Astrocyte of the cerebellum (primary cell): ENCODE data around the gene RGS16.

Experiments
- DNase-seq: peaks from one replicate; pipeline ENCODE4 v3.0.0-alpha.2; 2011; ENCODE audit warnings: low read depth
- H3K4me3 ChIP-seq: 2 replicates; pipeline ENCODE4 v1.5.1; 2011; ENCODE audit warnings: mild to moderate bottlenecking, low read depth, low read length, moderate library complexity
- in situ Hi-C: cut with HindIII; loops from 2 replicates; pipeline ENCODE4 v1.10.0; 2017; ENCODE audit warnings: low sequenced_read_pairs
- TF ChIP-seq, protein P1 (sequence below): IDR thresholded peaks from 2 replicates; pipeline ENCODE4 v1.5.1; 2012; ENCODE audit warnings: low read length, low read depth, moderate library complexity, mild to moderate bottlenecking; ENCODE audit errors: missing control alignments

RGS16 gene

GRCh38 chr1:182625719-182626504, 21.7 kb upstream of the RGS16 start:
- no peak overlapping the region for H3K4me3 ChIP-seq
- DNase-seq: no peak
- TF ChIP-seq, protein P1, sequence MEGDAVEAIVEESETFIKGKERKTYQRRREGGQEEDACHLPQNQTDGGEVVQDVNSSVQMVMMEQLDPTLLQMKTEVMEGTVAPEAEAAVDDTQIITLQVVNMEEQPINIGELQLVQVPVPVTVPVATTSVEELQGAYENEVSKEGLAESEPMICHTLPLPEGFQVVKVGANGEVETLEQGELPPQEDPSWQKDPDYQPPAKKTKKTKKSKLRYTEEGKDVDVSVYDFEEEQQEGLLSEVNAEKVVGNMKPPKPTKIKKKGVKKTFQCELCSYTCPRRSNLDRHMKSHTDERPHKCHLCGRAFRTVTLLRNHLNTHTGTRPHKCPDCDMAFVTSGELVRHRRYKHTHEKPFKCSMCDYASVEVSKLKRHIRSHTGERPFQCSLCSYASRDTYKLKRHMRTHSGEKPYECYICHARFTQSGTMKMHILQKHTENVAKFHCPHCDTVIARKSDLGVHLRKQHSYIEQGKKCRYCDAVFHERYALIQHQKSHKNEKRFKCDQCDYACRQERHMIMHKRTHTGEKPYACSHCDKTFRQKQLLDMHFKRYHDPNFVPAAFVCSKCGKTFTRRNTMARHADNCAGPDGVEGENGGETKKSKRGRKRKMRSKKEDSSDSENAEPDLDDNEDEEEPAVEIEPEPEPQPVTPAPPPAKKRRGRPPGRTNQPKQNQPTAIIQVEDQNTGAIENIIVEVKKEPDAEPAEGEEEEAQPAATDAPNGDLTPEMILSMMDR: no peak
- in situ Hi-C loops: no loop called here

GRCh38 chr1:182625024-182625423, 20.8 kb upstream of the RGS16 start:
- TF ChIP-seq, protein P1: no peak
- DNase-seq: no peak
- in situ Hi-C loops: no loop called here
- no peak overlapping the region for H3K4me3 ChIP-seq

GRCh38 chr1:182624577-182624976, 20.4 kb upstream of the RGS16 start:
- in situ Hi-C loops: no loop called here
- TF ChIP-seq, protein P1: no peak
- H3K4me3 ChIP-seq: no peak overlapping the region
- DNase-seq: no peak

DNA sequence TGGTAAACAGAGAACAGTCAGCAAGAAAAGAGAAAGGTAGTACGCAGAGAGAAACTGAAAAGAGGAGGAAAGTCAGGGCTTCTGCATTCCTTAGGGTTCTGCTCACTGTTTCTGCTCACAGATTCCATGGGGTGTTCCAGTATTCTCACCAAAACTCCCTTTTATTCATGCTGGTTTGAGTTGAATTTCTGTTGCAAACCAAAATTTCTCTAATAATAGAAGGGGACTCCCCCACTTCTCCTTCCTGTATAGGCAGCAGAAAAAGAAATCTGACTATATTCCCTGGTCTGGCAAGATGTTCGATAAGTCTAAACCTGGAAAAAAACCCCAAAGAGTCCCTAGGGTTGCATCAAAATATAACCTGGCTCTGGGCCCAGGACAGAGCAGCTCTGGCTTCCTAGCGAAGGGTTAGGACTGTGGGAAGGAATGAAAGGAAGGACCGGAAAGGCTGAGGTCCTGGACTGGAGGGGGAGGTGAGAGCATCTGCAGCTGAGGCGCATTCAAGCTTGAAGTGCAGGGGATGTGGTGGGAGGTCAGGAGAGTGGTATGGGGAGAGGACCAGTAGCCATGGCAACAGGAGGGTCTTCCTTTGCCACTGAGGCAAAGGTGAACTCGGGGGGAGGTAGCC, 18.8 kb upstream of the RGS16 start:
- no peak for DNase-seq

GRCh38 chr1:182621906-182622305, 17.7 kb upstream of the RGS16 start:
- TF ChIP-seq, protein P1: no peak
- no peak for DNase-seq
- no peak overlapping the region for H3K4me3 ChIP-seq
- in situ Hi-C loops: no loop called here

More for the DNA sequence above, 18.8 kb upstream of the RGS16 start:
- in situ Hi-C loops: no loop called here
- H3K4me3 ChIP-seq: no peak overlapping the region
- TF ChIP-seq, protein P1: no peak

DNA sequence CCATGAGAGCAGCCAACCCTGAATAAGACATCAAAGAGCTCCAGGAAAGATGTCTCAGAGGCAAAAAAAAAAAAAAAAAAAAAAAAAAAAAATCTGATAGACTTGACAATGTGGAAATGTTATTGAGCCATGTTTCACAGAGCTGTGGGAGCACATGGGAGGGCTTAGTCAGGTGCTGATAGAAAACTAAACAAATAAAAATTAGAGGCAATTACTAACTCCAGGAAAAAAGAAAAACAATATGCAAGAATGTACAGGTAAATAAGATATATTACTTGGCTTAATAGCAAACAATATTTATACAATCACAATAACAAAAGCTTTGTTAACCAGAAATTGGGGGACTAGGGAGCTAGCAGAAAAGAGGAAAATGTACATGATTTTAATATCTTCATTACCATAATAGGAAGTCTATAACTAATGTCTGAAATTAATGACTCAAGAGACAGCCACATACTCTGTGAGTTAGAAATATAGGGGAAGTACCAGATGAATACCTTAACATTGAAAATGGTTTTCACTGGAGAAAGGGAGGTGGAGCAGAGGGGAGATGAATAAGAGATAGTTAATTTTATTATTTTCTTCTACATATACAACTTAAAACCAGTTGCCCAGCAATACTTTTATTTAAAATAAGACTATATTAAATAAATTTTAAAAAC, 16.9 kb upstream of the RGS16 start:
- DNase-seq: no peak
- no peak overlapping the region for H3K4me3 ChIP-seq
- in situ Hi-C loops: no loop called here
- TF ChIP-seq, protein P1: no peak
